Stimulated activated CD4-positive, alpha-beta T cell treated with anti-CD3 and anti-CD28 coated beads, Interleukin-12 subunit alpha, Interleukin-12 subunit beta, amount 100 ng/mL, for 48 hours (primary cell): Measurements from ENCODE around the gene PFKP.

Experiments
- DNase-seq, 3 donors: peaks; one replicate each; pipeline ENCODE4 v3.0.0-alpha.2; 2020; ENCODE audit warnings: low read depth in 2 of 3, low spot score in 1 of 3

The PFKP gene

GRCh38 chr10:3111621-3112163 is 44.3 kb downstream of the PFKP start:
- DNase-seq: no peak

GRCh38 chr10:3113343-3113720 is 46.0 kb downstream of the PFKP start:
- DNase-seq: no peak

GRCh38 chr10:3115685-3116084 is 48.3 kb downstream of the PFKP start:
- DNase-seq: no peak

- DNase-seq: no peak
These were observed 49.3 kb downstream of the PFKP start for GRCh38 chr10:3116508-3117100.

- no peak for DNase-seq
These were observed 50.1 kb downstream of the PFKP start for GRCh38 chr10:3117486-3117885.

- no peak for DNase-seq
These were observed 51.3 kb downstream of the PFKP start for GRCh38 chr10:3118641-3119091.

- no peak for DNase-seq
These were observed 52.6 kb downstream of the PFKP start for GRCh38 chr10:3119796-3120459.

- no peak for DNase-seq
These were observed 54.7 kb downstream of the PFKP start for GRCh38 chr10:3122034-3122433.

- no peak for DNase-seq
These were observed 55.3 kb downstream of the PFKP start for GRCh38 chr10:3122486-3123205.

GRCh38 chr10:3123571-3124411 is 56.4 kb downstream of the PFKP start:
- no peak for DNase-seq

- DNase-seq: no peak
These were observed 57.2 kb downstream of the PFKP start for GRCh38 chr10:3124412-3125175.

- no peak for DNase-seq
These were observed 58.3 kb downstream of the PFKP start for GRCh38 chr10:3125527-3126170.

GRCh38 chr10:3126249-3126648 is 58.9 kb downstream of the PFKP start:
- no peak for DNase-seq

GRCh38 chr10:3126741-3127346 is 59.5 kb downstream of the PFKP start:
- no peak for DNase-seq

- DNase-seq: no peak
These were observed 60.6 kb downstream of the PFKP start for GRCh38 chr10:3127921-3128320.

- DNase-seq: no peak
These were observed 61.2 kb downstream of the PFKP start for GRCh38 chr10:3128379-3129130.

GRCh38 chr10:3129581-3130340 is 62.4 kb downstream of the PFKP start:
- DNase-seq: no peak

GRCh38 chr10:3131098-3131497 is 63.8 kb downstream of the PFKP start:
- no peak for DNase-seq
